HepG2 (cell line): ENCODE measurements around the gene NOTCH4. TPM values are rescaled to one million over a fixed set of nuclear protein-coding genes. Genes with fewer than 3 reads are reported as not detected.

Source experiments
- ELF1 ChIP-seq: sonication (generic); formaldehyde crosslinking; IDR thresholded peaks from 2 replicates; pipeline ENCODE4 v1.4.0; 2020; ENCODE audit warnings: missing genetic modification reagents
- GZF1 ChIP-seq: sonication (generic); formaldehyde crosslinking; IDR thresholded peaks from 2 replicates; pipeline ENCODE4 v1.5.1; 2020; ENCODE audit warnings: mild to moderate bottlenecking, missing genetic modification reagents
- KDM1A ChIP-seq: IDR thresholded peaks from 2 replicates; pipeline ENCODE4 v1.6.1; 2016; ENCODE audit warnings: missing compliant biosample characterization
- SMAD9 ChIP-seq: sonication (generic); formaldehyde crosslinking; IDR thresholded peaks from 2 replicates; pipeline ENCODE4 v1.5.1; 2020; ENCODE audit warnings: mild to moderate bottlenecking, missing genetic modification reagents
- YEATS2 ChIP-seq: sonication (generic); formaldehyde crosslinking; IDR thresholded peaks from 2 replicates; pipeline ENCODE4 v1.4.0; 2020; ENCODE audit warnings: missing genetic modification reagents, borderline replicate concordance
- ZNF260 ChIP-seq: sonication (generic); formaldehyde crosslinking; IDR thresholded peaks from 2 replicates; pipeline ENCODE4 v1.4.0; 2020; ENCODE audit warnings: missing genetic modification reagents, low read depth, mild to moderate bottlenecking, borderline replicate concordance
- ZNF792 ChIP-seq: IDR thresholded peaks from 2 replicates; pipeline ENCODE4 v1.6.1; 2016
- polyA plus RNA-seq, 8 experiments: library from polyadenylated mRNA; depleted of rRNA in 3 of 8; stranded (reverse) in 7 of 8; unstranded in 1 of 8; fragments of >200 nt; fragmentation: Illumina TruSeq in 4 of 8; extraction: Trizol in 4 of 8; gene quantifications; 2 replicates each; pipeline versions ENCODE4 v1.2.1 to v1.2.3, GENCODE V29; 2011 to 2016; ENCODE audit warnings: low read depth in 4 of 8, missing spikeins in 1 of 8, mixed read lengths in 1 of 8; ENCODE audit not compliant: insufficient read depth in 1 of 8
- total RNA-seq, 5 experiments: library from RNA; depleted of rRNA; stranded (reverse); fragments of >200 nt; fragmentation: Illumina TruSeq; extraction: Trizol; gene quantifications; 2 replicates each; pipeline ENCODE4 v1.2.3, GENCODE V29; 2016; ENCODE audit warnings: low read depth in 1 of 5
- TF ChIP-seq, protein P1 (sequence below): IDR thresholded peaks from 2 replicates; pipeline ENCODE4 v1.6.1; 2016; ENCODE audit warnings: low read depth, missing genetic modification reagents, missing compliant biosample characterization
- TF ChIP-seq, protein P2 (sequence below): sonication (generic); formaldehyde crosslinking; IDR thresholded peaks from 2 replicates; pipeline ENCODE4 v1.5.0; 2020; ENCODE audit warnings: missing genetic modification reagents
- TF ChIP-seq, protein P3 (sequence below): sonication (generic); formaldehyde crosslinking; IDR thresholded peaks from 2 replicates; pipeline ENCODE4; 2020; ENCODE audit warnings: missing genetic modification reagents, mild to moderate bottlenecking, borderline replicate concordance
- TF ChIP-seq, protein P4 (sequence below): sonication (generic); formaldehyde crosslinking; IDR thresholded peaks from 2 replicates; pipeline ENCODE4 v1.4.0; 2020; ENCODE audit warnings: missing genetic modification reagents

NOTCH4 gene
- total and polyA plus RNA-seq, 2 of the 13 experiments (the other 11 are each of a cell fraction or from before 2014, with no cell fraction given), result 0.51 to 0.83 TPM

DNA sequence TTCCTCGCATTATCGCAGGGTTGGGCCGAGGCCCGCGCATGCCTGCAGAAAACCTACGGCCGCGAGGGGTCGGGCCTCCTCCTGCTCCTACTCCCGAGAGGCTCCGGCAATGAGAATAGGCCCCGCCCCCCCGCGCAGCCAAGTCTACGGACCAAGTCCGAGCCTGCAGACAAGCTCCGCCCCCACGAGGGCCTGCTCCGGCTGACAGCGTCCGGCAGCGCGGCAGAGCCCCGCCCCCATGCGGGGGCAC lies 28.3 kb downstream of the NOTCH4 start (continued):
- TF ChIP-seq, protein P1, sequence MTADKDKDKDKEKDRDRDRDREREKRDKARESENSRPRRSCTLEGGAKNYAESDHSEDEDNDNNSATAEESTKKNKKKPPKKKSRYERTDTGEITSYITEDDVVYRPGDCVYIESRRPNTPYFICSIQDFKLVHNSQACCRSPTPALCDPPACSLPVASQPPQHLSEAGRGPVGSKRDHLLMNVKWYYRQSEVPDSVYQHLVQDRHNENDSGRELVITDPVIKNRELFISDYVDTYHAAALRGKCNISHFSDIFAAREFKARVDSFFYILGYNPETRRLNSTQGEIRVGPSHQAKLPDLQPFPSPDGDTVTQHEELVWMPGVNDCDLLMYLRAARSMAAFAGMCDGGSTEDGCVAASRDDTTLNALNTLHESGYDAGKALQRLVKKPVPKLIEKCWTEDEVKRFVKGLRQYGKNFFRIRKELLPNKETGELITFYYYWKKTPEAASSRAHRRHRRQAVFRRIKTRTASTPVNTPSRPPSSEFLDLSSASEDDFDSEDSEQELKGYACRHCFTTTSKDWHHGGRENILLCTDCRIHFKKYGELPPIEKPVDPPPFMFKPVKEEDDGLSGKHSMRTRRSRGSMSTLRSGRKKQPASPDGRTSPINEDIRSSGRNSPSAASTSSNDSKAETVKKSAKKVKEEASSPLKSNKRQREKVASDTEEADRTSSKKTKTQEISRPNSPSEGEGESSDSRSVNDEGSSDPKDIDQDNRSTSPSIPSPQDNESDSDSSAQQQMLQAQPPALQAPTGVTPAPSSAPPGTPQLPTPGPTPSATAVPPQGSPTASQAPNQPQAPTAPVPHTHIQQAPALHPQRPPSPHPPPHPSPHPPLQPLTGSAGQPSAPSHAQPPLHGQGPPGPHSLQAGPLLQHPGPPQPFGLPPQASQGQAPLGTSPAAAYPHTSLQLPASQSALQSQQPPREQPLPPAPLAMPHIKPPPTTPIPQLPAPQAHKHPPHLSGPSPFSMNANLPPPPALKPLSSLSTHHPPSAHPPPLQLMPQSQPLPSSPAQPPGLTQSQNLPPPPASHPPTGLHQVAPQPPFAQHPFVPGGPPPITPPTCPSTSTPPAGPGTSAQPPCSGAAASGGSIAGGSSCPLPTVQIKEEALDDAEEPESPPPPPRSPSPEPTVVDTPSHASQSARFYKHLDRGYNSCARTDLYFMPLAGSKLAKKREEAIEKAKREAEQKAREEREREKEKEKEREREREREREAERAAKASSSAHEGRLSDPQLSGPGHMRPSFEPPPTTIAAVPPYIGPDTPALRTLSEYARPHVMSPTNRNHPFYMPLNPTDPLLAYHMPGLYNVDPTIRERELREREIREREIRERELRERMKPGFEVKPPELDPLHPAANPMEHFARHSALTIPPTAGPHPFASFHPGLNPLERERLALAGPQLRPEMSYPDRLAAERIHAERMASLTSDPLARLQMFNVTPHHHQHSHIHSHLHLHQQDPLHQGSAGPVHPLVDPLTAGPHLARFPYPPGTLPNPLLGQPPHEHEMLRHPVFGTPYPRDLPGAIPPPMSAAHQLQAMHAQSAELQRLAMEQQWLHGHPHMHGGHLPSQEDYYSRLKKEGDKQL (CRISPR knock-in tag), result no peak; the same call in 1 of the 2 replicates
- TF ChIP-seq, protein P2, sequence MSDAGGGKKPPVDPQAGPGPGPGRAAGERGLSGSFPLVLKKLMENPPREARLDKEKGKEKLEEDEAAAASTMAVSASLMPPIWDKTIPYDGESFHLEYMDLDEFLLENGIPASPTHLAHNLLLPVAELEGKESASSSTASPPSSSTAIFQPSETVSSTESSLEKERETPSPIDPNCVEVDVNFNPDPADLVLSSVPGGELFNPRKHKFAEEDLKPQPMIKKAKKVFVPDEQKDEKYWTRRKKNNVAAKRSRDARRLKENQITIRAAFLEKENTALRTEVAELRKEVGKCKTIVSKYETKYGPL (CRISPR knock-in tag), result no peak
- TF ChIP-seq, protein P3, sequence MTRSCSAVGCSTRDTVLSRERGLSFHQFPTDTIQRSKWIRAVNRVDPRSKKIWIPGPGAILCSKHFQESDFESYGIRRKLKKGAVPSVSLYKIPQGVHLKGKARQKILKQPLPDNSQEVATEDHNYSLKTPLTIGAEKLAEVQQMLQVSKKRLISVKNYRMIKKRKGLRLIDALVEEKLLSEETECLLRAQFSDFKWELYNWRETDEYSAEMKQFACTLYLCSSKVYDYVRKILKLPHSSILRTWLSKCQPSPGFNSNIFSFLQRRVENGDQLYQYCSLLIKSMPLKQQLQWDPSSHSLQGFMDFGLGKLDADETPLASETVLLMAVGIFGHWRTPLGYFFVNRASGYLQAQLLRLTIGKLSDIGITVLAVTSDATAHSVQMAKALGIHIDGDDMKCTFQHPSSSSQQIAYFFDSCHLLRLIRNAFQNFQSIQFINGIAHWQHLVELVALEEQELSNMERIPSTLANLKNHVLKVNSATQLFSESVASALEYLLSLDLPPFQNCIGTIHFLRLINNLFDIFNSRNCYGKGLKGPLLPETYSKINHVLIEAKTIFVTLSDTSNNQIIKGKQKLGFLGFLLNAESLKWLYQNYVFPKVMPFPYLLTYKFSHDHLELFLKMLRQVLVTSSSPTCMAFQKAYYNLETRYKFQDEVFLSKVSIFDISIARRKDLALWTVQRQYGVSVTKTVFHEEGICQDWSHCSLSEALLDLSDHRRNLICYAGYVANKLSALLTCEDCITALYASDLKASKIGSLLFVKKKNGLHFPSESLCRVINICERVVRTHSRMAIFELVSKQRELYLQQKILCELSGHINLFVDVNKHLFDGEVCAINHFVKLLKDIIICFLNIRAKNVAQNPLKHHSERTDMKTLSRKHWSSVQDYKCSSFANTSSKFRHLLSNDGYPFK (CRISPR knock-in tag), result no peak
- TF ChIP-seq ELF1 (CRISPR knock-in tag), result no peak
- TF ChIP-seq, protein P4, sequence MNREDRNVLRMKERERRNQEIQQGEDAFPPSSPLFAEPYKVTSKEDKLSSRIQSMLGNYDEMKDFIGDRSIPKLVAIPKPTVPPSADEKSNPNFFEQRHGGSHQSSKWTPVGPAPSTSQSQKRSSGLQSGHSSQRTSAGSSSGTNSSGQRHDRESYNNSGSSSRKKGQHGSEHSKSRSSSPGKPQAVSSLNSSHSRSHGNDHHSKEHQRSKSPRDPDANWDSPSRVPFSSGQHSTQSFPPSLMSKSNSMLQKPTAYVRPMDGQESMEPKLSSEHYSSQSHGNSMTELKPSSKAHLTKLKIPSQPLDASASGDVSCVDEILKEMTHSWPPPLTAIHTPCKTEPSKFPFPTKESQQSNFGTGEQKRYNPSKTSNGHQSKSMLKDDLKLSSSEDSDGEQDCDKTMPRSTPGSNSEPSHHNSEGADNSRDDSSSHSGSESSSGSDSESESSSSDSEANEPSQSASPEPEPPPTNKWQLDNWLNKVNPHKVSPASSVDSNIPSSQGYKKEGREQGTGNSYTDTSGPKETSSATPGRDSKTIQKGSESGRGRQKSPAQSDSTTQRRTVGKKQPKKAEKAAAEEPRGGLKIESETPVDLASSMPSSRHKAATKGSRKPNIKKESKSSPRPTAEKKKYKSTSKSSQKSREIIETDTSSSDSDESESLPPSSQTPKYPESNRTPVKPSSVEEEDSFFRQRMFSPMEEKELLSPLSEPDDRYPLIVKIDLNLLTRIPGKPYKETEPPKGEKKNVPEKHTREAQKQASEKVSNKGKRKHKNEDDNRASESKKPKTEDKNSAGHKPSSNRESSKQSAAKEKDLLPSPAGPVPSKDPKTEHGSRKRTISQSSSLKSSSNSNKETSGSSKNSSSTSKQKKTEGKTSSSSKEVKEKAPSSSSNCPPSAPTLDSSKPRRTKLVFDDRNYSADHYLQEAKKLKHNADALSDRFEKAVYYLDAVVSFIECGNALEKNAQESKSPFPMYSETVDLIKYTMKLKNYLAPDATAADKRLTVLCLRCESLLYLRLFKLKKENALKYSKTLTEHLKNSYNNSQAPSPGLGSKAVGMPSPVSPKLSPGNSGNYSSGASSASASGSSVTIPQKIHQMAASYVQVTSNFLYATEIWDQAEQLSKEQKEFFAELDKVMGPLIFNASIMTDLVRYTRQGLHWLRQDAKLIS (CRISPR knock-in tag), result no peak
- 0 out of 2 replicates have a peak, but pooled peaks have one; percentile 31 for TF ChIP-seq SMAD9
- TF ChIP-seq KDM1A (CRISPR knock-in tag), result no peak
- no peak for TF ChIP-seq GZF1 (CRISPR knock-in tag)
- TF ChIP-seq ZNF792 (CRISPR knock-in tag), result no peak
- no peak for TF ChIP-seq ZNF260 (CRISPR knock-in tag)
- peak; percentile 78; the same call in 1 of the 2 replicates for TF ChIP-seq YEATS2 (CRISPR knock-in tag)
